ENCODE measurements around the gene PARP6. TPM values are rescaled to one million over a fixed set of nuclear protein-coding genes. Genes with fewer than 3 reads are reported as not detected.

The PARP6 gene
- polyA plus RNA-seq, 1 of the 3 experiments (the other 2 are of a cell fraction) = 57.7 TPM

DNA sequence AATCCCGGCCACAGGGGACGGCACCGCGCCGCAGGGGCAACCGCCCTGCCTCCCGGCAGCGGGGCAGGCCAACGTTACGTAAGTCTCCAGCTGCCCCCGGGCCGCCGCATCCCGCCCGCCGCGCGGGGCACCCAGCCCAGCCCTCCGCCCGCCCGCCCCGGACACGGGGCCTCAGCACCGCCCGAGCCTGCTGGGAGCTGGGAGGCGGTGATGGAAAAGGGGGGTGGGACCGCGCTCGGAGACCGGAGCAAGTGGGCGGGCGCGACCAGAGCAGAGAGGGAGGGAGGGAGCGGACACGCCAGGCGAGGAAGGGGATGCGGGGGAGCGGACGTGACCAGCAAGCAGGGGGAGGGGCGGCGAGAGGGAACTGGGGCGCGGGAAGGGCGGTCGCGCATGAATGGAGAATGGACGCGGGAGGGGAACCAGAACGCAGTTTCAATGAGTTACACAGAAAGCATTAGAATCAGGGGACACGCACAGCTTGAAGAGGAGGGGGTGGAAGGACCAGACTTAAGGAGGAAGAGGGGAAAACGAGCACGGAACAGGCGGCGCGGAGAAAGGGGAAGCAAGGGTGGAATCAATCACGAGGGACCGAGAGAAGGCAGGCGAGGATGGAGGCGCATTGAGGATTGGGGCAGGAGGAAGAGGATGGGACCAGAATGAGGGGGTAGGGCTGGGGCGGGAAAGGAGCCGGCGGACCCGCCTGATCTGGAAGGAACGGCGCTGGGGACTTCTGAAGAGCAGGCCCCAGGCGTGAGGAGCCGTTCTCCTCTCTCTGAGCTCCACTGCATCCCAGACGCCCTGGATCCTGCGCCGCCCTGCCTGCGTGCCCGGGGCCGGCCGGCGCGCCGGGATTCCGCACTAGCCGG lies 41.9 kb downstream of the PARP6 start:
- Histone ChIP-seq H3K9me2 (no peaks in the 10 kb centered on the region), H3K4me1 (ENCODE audit: control insufficient read depth in 1 of 2, insufficient read depth in 2 of 2, low read depth in 1 of 2, low read length in 1 of 2) (peaks cover 24 to 40% of the 10 kb centered on the region in 2 experiments), H3K4me2 (peak overlapping the region; percentile 93), H3K27ac (ENCODE audit: low read depth in 2 of 2, low read length in 1 of 2) (peak overlapping the region; percentile 89 to 96), H3K79me2 (ENCODE audit: insufficient read depth) (peaks cover 76% of the 10 kb centered on the region), H3K4me3 (ENCODE audit: low read depth in 2 of 2, low read length in 1 of 2) (peak overlapping the region; percentile 88 to 90), H4K20me1 (ENCODE audit: insufficient read depth) (peaks cover 41% of the 10 kb centered on the region), H2AFZ (ENCODE audit: low read depth) (no peak overlapping the region), H3K9me3 (no peaks in the 10 kb centered on the region), H3F3A (replicated peaks; ENCODE audit: insufficient read depth) (peaks cover 58% of the 10 kb centered on the region), H3K27me3 (ENCODE audit: insufficient read depth) (no peaks in the 10 kb centered on the region), H3K9ac (peak overlapping the region; percentile 96), H3K36me3 (replicated peaks in 1 of 2; ENCODE audit: control insufficient read depth in 1 of 2, insufficient read depth in 2 of 2, low read length in 1 of 2) (peaks cover 7 to 15% of the 10 kb centered on the region in 2 experiments)
- ChIA-PET CTCF (interaction anchor here (1.2 to 3.5 kb wide), 3 partner anchors 10 to 486 kb away, joined by 3 to 23 read pairs (median 4); no protein-coding TSS in a partner anchor), POLR2A (interaction anchor here (0.6 to 3.3 kb wide), 10 partner anchors 9 to 85 kb away, joined by 3 to 28 read pairs (median 5); partner anchors contain the start of gene GRAMD2A)
- under 1% methylated on average over 65 of the region's 79 CpGs for WGBS (ENCODE audit: low lambda C conversion rate)
- peak; percentile 55 for TF ChIP-seq TAF1 (IDR thresholded peaks at IDR 0.05; ENCODE audit: borderline replicate concordance, low read depth, low read length)
- no peak for TF ChIP-seq NRF1 (IDR thresholded peaks at IDR 0.05; ENCODE audit: low read depth, low read length)
- no peak for TF ChIP-seq FOXJ3 (CRISPR knock-in tag; IDR thresholded peaks at IDR 0.05)
- no peak for TF ChIP-seq SMC3 (IDR thresholded peaks at IDR 0.05; ENCODE audit: low read depth, low read length)
- TF ChIP-seq, protein P1, sequence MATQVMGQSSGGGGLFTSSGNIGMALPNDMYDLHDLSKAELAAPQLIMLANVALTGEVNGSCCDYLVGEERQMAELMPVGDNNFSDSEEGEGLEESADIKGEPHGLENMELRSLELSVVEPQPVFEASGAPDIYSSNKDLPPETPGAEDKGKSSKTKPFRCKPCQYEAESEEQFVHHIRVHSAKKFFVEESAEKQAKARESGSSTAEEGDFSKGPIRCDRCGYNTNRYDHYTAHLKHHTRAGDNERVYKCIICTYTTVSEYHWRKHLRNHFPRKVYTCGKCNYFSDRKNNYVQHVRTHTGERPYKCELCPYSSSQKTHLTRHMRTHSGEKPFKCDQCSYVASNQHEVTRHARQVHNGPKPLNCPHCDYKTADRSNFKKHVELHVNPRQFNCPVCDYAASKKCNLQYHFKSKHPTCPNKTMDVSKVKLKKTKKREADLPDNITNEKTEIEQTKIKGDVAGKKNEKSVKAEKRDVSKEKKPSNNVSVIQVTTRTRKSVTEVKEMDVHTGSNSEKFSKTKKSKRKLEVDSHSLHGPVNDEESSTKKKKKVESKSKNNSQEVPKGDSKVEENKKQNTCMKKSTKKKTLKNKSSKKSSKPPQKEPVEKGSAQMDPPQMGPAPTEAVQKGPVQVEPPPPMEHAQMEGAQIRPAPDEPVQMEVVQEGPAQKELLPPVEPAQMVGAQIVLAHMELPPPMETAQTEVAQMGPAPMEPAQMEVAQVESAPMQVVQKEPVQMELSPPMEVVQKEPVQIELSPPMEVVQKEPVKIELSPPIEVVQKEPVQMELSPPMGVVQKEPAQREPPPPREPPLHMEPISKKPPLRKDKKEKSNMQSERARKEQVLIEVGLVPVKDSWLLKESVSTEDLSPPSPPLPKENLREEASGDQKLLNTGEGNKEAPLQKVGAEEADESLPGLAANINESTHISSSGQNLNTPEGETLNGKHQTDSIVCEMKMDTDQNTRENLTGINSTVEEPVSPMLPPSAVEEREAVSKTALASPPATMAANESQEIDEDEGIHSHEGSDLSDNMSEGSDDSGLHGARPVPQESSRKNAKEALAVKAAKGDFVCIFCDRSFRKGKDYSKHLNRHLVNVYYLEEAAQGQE (IDR thresholded peaks at IDR 0.05; ENCODE audit: low read depth, low read length) = peak; percentile 18
- TF ChIP-seq RCOR1 (IDR thresholded peaks at IDR 0.05; ENCODE audit: low read length) = no peak
- peak; percentile 90 for TF ChIP-seq CHD2 (IDR thresholded peaks at IDR 0.05; ENCODE audit: low read length, partially characterized antibody)
- TF ChIP-seq, protein P2, sequence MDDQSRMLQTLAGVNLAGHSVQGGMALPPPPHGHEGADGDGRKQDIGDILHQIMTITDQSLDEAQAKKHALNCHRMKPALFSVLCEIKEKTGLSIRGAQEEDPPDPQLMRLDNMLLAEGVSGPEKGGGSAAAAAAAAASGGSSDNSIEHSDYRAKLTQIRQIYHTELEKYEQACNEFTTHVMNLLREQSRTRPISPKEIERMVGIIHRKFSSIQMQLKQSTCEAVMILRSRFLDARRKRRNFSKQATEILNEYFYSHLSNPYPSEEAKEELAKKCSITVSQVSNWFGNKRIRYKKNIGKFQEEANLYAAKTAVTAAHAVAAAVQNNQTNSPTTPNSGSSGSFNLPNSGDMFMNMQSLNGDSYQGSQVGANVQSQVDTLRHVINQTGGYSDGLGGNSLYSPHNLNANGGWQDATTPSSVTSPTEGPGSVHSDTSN (IDR thresholded peaks at IDR 0.05) = peak; percentile 10; the same call in 1 of the 2 replicates
- TF ChIP-seq, protein P3, sequence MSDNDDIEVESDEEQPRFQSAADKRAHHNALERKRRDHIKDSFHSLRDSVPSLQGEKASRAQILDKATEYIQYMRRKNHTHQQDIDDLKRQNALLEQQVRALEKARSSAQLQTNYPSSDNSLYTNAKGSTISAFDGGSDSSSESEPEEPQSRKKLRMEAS (IDR thresholded peaks at IDR 0.05; ENCODE audit: low read depth) = peak; percentile 78
- peak; percentile 16; the same call in 1 of the 2 replicates for TF ChIP-seq MXI1 (IDR thresholded peaks at IDR 0.05; ENCODE audit: low read depth, low read length)
- peak; percentile 95 for DNase-seq

Measured in SK-N-SH (cell line).